Activated naive CD4-positive, alpha-beta T cell (primary cell): ENCODE data around the gene ARPC1A.
A peak's percentile ranks its signal among the peaks of the same experiment; 100 is the strongest.

Experiments
- DNase-seq, 4 experiments: peaks; one replicate each; lab custom pipeline; 2025; lab: John Stamatoyannopoulos, UW

ARPC1A gene

GRCh38 chr7:99409192-99409572 is 83.5 kb downstream of the ARPC1A start:
- DNase-seq, result no peak

DNA sequence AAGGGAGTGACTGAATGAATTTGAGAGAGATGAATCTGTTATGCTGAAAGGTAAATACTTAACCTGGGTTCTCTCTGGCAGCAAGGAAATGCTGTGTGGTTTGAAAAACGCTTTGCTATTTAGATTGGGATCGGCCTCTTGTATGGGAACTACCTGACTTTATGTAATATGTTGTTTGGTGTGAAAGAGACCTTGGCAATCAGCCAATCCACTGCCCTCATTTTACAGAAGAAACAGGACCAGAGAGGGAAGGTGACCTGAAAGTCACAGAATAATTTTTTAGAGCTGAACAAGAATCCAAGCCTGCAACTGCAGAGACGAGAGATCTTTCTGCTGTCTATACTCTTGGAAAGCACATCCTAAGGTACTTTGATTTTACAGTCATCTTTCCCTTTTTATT is 84.1 kb downstream of the ARPC1A start:
- DNase-seq, result no peak

GRCh38 chr7:99410635-99411034 is 84.9 kb downstream of the ARPC1A start:
- DNase-seq, result no peak

GRCh38 chr7:99415513-99416127 is 89.9 kb downstream of the ARPC1A start:
- peak in 1 of 4 experiments; percentile 5 for DNase-seq
